Stimulated activated CD4-positive, alpha-beta T cell treated with anti-CD3 and anti-CD28 coated beads, Interleukin-15, amount 100 ng/mL, for 48 hours (primary cell): ENCODE measurements around the gene SYNGR1.
A peak's percentile ranks its signal among the peaks of the same experiment; 100 is the strongest.

ENCODE experiments used
- DNase-seq, 2 donors: peaks; one replicate each; pipeline ENCODE4 v3.0.0-alpha.2; 2020; ENCODE audit warnings: low read depth in 2 of 2

SYNGR1 gene

DNA sequence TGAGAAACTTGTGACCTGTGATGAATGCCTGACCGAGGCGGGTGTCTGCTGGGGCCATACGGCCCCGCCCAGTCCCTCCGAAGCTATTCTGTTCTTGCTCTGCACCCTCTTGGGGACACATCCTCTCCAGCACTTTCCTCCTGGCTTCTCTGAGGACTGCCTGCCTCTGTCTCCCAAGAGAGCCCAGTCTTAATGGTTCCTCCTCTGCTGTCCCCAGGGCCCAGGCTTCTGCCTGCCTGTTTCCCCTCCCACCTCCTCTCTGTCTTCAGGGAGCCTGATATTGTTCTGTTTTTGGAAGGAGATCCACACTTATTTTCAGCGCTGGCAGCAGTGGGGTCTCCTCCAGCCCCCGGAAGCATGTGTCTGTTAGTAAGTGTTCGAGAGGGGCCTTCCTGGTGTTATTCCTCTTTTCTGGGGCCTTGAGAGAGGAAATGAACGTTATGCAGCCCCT, 18.7 kb downstream of the SYNGR1 start:
- DNase-seq = no peak

DNA sequence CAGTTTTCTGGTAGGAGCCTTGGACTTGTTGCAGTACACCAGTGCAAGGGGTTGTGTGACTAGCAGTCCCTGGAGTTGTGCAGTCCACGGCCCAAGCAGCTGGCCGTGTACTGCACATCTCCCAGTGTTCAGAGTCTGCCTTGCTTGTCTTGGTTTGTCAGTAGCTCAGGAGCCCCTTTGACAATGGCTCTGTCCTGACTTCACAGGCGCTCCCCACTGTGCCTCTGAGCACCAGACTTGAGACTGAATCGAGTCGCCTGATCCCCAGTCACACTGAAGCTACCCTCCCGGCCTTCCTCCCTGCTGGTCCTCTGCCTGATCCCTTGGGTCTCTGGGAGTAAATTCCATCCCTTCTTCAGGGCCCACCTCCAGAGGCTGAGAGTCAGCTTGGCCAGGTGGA, 19.4 kb downstream of the SYNGR1 start:
- DNase-seq = no peak

GRCh38 chr22:39369586-39369985, 19.8 kb downstream of the SYNGR1 start:
- DNase-seq = no peak

DNA sequence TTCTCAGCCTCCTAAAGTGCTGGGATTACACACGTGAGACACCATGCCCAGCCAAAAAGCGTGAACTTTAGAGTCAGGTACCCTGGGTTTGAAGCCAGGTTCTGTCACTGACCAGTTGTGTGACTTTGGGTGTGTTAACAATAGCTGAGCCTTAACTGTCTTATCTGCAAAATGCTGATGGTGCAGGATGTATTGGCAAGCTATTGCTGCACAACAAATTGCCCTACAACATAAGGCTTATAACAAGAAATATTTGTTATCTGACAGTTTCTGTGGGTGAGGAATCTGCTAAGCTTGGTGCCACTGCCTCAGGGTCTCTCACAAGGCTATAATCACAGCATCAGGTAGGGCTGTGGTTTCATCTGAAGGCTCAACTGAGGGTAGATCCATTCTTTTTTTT, 21.9 kb downstream of the SYNGR1 start:
- DNase-seq = no peak

DNA sequence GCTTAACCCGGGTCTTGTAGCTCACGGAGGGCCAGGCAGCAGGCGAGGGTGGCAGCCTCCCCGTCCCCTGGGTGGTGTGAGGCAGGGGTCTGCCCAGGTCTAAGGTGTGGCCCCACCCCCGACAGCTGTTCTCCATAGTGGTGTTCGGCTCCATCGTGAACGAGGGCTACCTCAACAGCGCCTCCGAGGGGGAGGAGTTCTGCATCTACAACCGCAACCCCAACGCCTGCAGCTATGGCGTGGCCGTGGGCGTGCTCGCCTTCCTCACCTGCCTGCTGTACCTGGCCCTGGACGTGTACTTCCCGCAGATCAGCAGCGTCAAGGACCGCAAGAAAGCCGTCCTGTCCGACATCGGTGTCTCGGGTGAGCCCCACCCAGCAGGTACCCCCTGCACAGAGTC, 24.4 kb downstream of the SYNGR1 start:
- no peak for DNase-seq

DNA sequence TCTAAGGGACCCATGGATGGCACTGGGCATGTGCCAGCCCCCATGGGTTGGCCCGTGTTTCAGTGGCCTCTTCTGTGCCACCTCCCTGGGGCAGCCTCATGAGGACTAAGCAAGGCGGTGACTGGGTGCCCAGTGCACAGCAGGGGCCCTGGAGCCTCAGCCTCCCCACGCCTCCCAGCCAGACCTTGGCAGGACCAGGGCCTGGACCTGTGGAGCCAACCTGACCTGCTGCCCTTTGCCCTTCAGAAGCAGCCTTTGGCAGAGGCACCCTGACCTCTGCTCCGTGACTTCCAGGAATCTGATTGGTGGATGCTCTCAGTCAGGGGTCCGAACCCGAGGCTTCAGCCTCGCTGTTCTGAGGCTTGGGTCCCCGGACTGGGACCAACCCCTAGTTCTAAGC, 25.0 kb downstream of the SYNGR1 start:
- no peak for DNase-seq

DNA sequence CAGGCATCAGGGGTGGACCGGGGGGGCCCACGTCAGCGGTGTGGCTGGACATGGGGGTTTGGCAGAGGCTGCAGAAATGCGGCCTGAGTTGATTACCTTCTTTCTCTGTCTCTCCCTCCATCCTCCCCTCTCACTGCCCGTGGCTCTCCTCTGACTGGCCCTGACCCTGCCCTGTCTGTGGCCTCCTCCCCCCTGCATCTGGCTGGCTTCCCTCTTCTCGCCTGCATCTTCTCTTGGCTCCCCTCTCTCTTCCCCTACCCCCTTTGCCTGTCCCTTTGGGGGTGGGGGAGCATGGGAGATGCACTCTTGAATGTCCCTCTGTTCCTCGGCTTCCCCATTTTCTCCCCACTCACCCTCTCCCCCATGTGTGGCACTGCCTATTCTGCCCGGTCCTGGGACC, 25.9 kb downstream of the SYNGR1 start:
- no peak for DNase-seq

- no peak for DNase-seq
Measured at GRCh38 chr22:39379756-39380730, 30.3 kb downstream of the SYNGR1 start.

- no peak for DNase-seq
Measured at GRCh38 chr22:39381009-39381755, 31.4 kb downstream of the SYNGR1 start.

GRCh38 chr22:39381930-39382329, 32.1 kb downstream of the SYNGR1 start:
- DNase-seq = no peak

GRCh38 chr22:39382410-39382809, 32.6 kb downstream of the SYNGR1 start:
- DNase-seq = no peak

- no peak for DNase-seq
Measured at GRCh38 chr22:39383841-39384625, 34.2 kb downstream of the SYNGR1 start.

DNA sequence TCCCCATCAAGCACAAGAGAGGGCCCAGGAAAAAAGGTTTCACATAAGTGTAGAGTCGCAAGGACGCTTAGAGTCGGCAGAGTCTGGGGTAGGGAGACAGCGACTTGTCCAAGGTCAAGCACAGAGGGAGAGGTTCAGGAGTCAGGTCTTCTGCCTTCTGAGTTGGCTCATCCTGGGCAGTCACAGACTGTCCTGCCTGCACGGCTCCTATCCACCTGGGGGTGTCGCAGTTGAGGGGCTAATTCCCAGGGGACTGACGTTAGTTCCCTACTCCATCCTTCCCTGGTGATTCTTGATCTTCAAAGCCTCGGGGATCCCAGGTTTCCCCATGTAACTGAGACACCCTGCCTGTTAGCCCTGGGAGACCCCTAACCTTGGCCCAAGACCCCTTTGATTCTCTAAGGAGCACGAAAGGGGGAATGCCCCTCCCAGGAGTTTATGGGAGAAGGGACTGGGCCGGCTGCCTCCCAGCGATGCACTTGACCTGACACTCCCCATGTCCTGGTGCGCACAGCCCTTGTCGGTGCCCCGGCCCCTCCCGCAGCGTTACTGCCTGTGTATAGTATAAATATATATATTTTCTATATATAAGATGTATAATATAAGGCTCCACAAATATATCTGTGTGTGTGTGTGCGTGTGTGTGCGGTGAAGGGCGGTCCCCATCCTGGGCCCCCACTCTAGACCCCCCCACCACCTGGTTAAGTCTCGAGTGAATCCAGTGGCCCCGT, 35.1 kb downstream of the SYNGR1 start:
- no peak for DNase-seq

DNA sequence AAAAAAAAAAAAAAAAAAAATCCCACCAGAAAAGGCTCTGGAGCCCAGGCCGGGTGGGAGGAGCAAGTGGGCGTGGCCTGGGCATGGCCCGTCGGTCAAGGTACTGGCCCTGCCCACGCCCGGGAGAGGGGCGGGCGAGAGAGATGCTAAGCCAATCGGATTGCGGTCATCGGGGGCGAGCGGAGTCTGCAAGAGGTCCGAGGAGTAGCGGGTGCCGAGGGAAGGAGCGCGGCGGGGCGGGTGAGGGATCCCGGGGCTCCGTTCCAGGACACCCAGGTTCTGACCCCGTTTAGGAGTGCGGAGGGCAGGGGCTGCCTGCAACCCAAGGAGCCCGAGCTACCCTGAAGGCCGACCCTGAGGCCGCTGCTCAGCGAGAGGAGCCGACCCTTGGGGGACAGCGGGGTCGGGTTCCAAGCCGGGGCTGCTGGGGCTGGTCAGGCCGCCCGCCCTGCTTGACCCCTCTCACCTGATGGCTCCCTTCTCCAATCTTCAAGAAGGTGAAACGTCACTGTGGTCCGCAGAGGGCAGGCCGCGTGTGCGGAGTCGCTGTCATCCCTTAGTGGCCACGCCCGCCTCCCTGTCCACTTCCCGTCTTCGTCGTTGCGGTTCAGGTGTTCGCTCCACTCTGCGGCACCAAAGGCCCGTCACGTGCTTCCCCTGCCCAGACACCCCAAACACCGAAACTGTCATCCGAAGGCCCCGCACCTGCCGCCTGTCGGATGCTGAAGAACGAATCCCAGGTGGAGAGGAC, 38.6 kb downstream of the SYNGR1 start:
- DNase-seq = peak; percentile 35 to 76

DNA sequence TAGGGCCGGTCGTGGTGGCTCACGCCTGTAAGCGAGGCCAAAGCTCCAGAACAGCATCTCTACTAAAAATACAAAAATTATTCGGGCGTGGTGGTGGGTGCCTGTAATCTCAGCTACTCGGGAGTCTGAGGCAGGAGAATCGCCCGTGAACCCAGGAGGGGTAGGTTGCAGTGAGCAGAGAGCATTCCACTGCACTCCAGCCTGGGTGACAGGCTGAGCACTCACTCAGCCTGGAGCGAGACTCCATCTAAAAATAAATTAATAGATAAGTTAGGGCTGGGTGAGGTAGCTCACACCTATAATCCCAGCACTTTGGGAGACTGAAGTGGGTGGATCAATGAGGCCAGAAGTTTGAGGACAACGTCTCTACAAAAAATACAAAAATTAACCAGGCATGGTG, 39.6 kb downstream of the SYNGR1 start:
- no peak for DNase-seq

DNA sequence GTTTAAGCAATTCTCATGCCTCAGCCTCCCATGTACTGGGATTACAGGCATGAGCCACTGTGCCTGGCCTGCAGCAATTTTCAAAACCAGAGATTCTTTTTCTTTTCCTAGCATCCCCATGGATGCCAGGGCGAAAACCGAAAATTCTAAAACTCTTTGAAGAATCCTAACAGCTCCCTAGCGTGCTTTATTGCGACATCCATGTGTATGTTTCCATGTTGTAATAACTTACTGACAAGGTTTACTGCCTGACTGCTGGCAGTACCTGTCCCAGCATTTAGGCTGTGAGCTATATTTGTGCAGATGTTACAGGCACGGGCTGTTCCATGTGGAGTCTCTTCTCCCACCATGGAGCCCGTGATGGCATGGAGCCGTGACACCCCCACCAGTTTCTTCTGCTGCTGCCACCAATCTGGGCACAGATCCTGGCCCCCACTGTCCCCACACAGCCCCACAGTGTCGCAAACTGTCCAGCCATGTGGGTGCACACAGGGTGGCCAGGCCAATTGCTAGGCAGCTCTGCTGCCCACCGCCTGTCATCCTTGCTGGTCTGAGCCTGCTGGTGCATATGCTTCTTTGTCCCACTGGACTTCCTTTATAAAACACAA, 42.7 kb downstream of the SYNGR1 start:
- no peak for DNase-seq

DNA sequence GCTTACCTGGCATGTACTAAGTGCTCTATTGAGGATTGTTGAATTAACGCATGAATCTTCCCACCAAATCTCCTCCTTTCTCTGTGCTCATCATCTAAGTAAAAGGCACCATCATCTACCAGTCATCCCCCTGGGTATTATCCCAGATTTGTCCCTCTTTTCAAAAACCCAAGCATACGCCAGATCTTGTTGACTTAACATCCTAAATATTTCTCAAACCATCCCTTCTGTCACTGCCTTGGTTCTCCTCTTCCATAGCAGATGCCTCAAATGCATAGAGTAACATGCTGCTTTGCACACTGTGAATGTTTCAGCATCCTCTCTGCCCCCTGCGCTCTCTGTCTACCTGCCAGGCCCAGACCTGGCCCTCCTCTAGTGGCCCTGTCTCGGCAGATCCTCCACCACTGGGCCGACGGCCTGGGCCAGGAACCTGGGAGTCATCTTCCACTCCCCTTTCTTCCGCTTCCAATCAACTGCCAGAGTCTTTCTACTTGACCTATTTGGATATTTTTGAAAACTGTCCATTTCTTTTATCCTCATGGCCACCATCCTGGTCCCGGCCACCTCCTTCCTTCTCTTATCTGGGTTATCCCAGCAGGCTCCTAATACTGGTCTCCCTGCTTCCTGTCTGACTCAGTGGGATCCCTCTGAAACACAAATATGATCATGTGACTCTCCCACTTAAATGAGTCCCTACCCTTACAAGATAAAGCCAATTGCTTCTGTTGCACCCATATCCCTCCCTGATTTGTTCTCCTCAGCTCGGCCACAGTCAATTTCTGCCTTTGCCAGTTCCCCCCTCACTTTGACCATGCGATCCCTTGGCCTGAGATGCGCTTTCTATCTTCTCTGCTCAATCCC, 46.4 kb downstream of the SYNGR1 start:
- no peak for DNase-seq

GRCh38 chr22:39396797-39397195, 47.0 kb downstream of the SYNGR1 start:
- no peak for DNase-seq

- DNase-seq = no peak
Measured at GRCh38 chr22:39401301-39401631, 51.5 kb downstream of the SYNGR1 start.
